Activated CD8-positive, alpha-beta T cell treated with anti-CD3 and anti-CD28 coated beads, Interleukin-2, amount 10 ng/mL, durations not matched to agents 7 days and 5 days (primary cell): ENCODE results near the gene FAM234A. TPM values are rescaled to one million over a fixed set of nuclear protein-coding genes. Genes with fewer than 3 reads are reported as not detected.

Source experiments
- ATAC-seq: fragments of 150-1000 bp; cut with Tn5 transposase; one replicate; pipeline ENCODE4 v1.10.0; 2021; ENCODE audit warnings: moderate library complexity
- CTCF ChIA-PET: fragments of 350-600 bp; sonication (Branson Sonifier 250); formaldehyde crosslinking; loops from one replicate; lab custom pipeline; 2021; ENCODE audit warnings: antibody characterized with exemption; lab: Charles Lee
- POLR2A ChIA-PET: fragments of 350-600 bp; sonication (Branson Sonifier 250); formaldehyde crosslinking; loops from one replicate; lab custom pipeline; 2021; ENCODE audit warnings: antibody characterized with exemption; lab: Charles Lee
- DNase-seq: peaks from one replicate; pipeline ENCODE4 v3.0.0-alpha.2; 2020
- H3K27ac Mint-ChIP-seq: one replicate; pipeline ENCODE4 v1.8.0; 2021; ENCODE audit warnings: mild to moderate bottlenecking, mixed read lengths
- H3K27me3 Mint-ChIP-seq: one replicate; pipeline ENCODE4 v1.8.0; 2021; ENCODE audit warnings: low read depth, mixed read lengths
- H3K36me3 Mint-ChIP-seq: one replicate; pipeline ENCODE4 v1.8.0; 2021; ENCODE audit warnings: low read depth, mixed read lengths
- H3K4me1 Mint-ChIP-seq: one replicate; pipeline ENCODE4 v1.8.0; 2021; ENCODE audit warnings: low read depth, mixed read lengths
- H3K4me3 Mint-ChIP-seq: one replicate; pipeline ENCODE4 v1.8.0; 2021; ENCODE audit warnings: mild to moderate bottlenecking, mixed read lengths
- H3K9me3 Mint-ChIP-seq: one replicate; pipeline ENCODE4 v1.8.0; 2022; ENCODE audit warnings: mixed read lengths; ENCODE audit not compliant: insufficient read depth
- total RNA-seq, 2 experiments: library from RNA; stranded (reverse); gene quantifications; one replicate each; pipeline ENCODE4 v1.2.3, GENCODE V29; 2021

The FAM234A gene
- total RNA-seq, 2 experiments from 2014 or later: 10.9 to 11.8 TPM

DNA sequence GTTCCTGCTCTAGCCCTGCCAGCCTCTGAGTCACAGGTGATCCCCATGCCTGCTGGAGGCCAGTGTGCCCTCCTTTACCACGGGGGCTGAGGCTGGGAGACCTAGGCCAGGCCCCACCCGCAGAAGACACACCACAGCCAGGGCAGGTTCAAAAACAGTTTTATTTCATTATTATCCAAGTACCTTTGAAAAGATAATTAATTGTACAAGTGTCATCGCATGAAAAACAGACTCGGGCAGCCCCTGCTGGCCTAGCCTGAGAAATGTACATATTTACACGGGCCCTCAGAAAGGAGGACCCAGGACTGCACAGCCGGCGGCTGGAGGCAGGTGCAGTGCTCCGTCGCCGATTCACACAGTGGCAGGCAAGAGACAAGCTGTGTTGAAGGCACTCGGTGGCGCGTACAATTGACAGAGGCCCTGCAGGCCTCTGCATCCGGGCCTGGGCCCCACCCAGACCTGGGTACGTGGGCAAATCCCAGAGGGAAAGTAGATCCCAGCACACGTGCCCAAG lies 52.7 kb downstream of the FAM234A start:
- Mint-ChIP-seq H3K36me3 (peaks cover 13% of the 10 kb centered on the region), H3K27me3 (no peaks in the 10 kb centered on the region), H3K4me3 (no peak overlapping the region), H3K27ac (no peak overlapping the region), H3K9me3 (no peaks in the 10 kb centered on the region), H3K4me1 (no peaks in the 10 kb centered on the region)
- ChIA-PET CTCF (no interaction called here), POLR2A (no interaction called here)
- ATAC-seq (no peak), DNase-seq (no peak)

- H3K4me3 Mint-ChIP-seq: no peak overlapping the region
- H3K9me3 Mint-ChIP-seq: no peaks in the 10 kb centered on the region
- ATAC-seq (no peak), DNase-seq (no peak)
- H3K27me3 Mint-ChIP-seq: no peaks in the 10 kb centered on the region
- ChIA-PET POLR2A (no interaction called here), CTCF (no interaction called here)
- H3K27ac Mint-ChIP-seq: no peak overlapping the region
- H3K36me3 Mint-ChIP-seq: peaks cover 17% of the 10 kb centered on the region
- H3K4me1 Mint-ChIP-seq: no peaks in the 10 kb centered on the region
Observed at GRCh38 chr16:287981-288920, 53.6 kb downstream of the FAM234A start.

- H3K27ac Mint-ChIP-seq: no peak overlapping the region
- H3K36me3 Mint-ChIP-seq: peaks cover 17% of the 10 kb centered on the region
- no peak overlapping the region for H3K4me3 Mint-ChIP-seq
- no peaks in the 10 kb centered on the region for H3K9me3 Mint-ChIP-seq
- H3K27me3 Mint-ChIP-seq: no peaks in the 10 kb centered on the region
- no peak for DNase-seq
- CTCF ChIA-PET: no interaction called here
- POLR2A ChIA-PET: no interaction called here
- H3K4me1 Mint-ChIP-seq: no peaks in the 10 kb centered on the region
- ATAC-seq: no peak
Observed at GRCh38 chr16:289395-289997, 54.9 kb downstream of the FAM234A start.

DNA sequence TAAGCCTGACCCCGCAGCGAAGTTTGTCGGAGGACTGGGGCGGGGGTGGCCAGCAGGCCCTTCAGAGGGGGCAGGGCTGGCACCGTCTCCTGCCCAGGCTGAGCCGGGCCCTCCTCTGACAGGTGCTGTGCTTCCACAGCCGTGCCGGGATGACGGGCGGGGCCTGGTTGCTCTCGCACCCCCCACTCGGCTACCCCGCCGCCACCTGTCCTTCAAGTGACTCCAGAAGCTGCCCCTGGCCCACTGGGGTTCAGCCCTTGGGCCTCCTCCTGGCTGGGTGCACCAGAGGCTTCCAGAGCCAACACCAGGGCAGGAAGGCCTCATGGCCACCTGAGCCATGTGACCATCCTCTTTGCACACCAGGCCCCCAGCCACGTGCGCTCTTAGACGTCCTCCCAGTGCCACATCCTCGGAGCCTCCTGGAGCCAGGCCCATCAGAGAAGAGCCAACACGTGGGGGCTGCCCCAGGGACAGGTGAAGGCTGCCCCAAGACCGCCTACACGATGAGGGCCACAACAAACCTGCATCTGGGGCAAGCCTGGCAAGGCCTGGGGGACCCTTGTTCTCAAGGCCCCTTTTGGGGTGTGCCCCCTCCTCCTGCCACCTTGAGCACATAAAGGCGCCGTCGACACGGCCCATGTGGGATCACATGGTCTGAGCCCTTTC lies 55.5 kb downstream of the FAM234A start:
- CTCF ChIA-PET: no interaction called here
- no peak for DNase-seq
- H3K27me3 Mint-ChIP-seq: no peaks in the 10 kb centered on the region
- H3K4me1 Mint-ChIP-seq: no peaks in the 10 kb centered on the region
- no peak overlapping the region for H3K4me3 Mint-ChIP-seq
- ATAC-seq: no peak
- H3K27ac Mint-ChIP-seq: no peak overlapping the region
- H3K36me3 Mint-ChIP-seq: peaks cover 17% of the 10 kb centered on the region
- POLR2A ChIA-PET: no interaction called here
- no peaks in the 10 kb centered on the region for H3K9me3 Mint-ChIP-seq

DNA sequence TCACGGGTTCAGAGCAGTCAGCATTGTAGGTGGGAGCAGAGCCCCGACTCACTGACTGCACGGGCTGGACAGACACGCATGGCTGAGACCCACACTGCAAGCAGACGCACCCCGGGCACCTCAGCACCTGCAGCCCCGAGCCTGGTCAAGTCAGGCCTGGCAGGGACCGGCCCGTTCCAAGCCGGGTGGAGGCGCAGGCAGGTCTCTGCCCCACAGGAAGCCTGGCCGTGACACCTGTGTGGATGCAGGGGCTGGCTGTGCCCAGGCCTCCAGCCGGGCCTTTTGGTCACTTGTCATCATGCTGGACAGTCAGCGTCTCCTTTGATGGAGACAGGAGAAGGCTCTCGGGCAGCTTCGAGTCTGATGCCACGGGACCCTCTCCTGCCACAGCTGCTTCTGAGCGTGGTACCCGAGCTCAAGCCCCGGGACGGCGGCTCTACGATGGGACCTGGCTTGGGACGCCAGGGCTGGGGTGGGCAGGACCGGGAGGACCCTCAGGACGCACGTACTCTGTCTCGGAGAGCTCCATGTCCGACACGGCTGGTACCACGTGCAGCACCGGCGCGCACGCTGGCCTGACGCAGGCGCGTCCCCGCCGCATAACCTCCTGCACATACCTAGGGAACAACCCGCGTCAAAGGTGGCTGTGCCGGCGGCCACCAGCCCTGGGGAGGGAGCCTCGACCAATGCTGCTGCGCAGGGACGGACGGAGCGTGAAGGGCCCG lies 56.2 kb downstream of the FAM234A start:
- H3K36me3 Mint-ChIP-seq: peaks cover 17% of the 10 kb centered on the region
- ChIA-PET POLR2A (no interaction called here), CTCF (no interaction called here)
- H3K9me3 Mint-ChIP-seq: no peaks in the 10 kb centered on the region
- DNase-seq: no peak
- ATAC-seq: no peak
- no peak overlapping the region for H3K4me3 Mint-ChIP-seq
- H3K4me1 Mint-ChIP-seq: no peaks in the 10 kb centered on the region
- no peaks in the 10 kb centered on the region for H3K27me3 Mint-ChIP-seq
- no peak overlapping the region for H3K27ac Mint-ChIP-seq

DNA sequence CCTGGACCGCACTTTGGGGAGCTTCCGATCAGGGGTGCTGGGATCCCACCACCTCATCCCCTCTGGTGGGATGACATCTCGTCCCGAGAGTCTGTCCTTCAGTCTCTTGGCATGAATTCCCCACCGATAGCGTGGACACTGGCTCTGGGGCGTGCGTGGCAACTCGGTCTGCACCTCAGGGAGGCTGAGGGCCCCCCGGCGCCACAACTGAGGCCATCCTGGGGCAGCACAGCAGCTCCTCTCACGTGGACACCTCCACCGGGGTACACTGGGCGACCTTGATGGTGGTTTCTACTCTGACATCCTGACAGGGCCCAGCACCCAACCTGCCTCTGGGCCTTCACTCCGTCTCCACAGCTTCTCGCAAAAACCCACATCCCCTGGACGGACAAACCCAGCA lies 56.9 kb downstream of the FAM234A start:
- Mint-ChIP-seq H3K27me3 (no peaks in the 10 kb centered on the region), H3K9me3 (no peaks in the 10 kb centered on the region), H3K4me3 (no peak overlapping the region), H3K27ac (no peak overlapping the region), H3K4me1 (no peaks in the 10 kb centered on the region), H3K36me3 (peaks cover 14% of the 10 kb centered on the region)
- ChIA-PET POLR2A (no interaction called here), CTCF (no interaction called here)
- DNase-seq (no peak), ATAC-seq (no peak)

- H3K9me3 Mint-ChIP-seq: no peaks in the 10 kb centered on the region
- H3K4me1 Mint-ChIP-seq: no peaks in the 10 kb centered on the region
- H3K27me3 Mint-ChIP-seq: no peaks in the 10 kb centered on the region
- H3K36me3 Mint-ChIP-seq: peaks cover 13% of the 10 kb centered on the region
- H3K4me3 Mint-ChIP-seq: no peak overlapping the region
- ChIA-PET POLR2A (no interaction called here), CTCF (no interaction called here)
- DNase-seq: no peak
- no peak overlapping the region for H3K27ac Mint-ChIP-seq
- ATAC-seq: no peak
Observed at GRCh38 chr16:293043-293775, 58.6 kb downstream of the FAM234A start.

GRCh38 chr16:296276-296675 lies 61.7 kb downstream of the FAM234A start:
- H3K4me3 Mint-ChIP-seq: no peak overlapping the region
- ChIA-PET POLR2A (no interaction called here), CTCF (no interaction called here)
- H3K9me3 Mint-ChIP-seq: no peaks in the 10 kb centered on the region
- no peaks in the 10 kb centered on the region for H3K27me3 Mint-ChIP-seq
- H3K4me1 Mint-ChIP-seq: no peaks in the 10 kb centered on the region
- H3K27ac Mint-ChIP-seq: no peak overlapping the region
- DNase-seq (no peak), ATAC-seq (no peak)
- peaks cover 8% of the 10 kb centered on the region for H3K36me3 Mint-ChIP-seq

GRCh38 chr16:296806-297510 lies 62.3 kb downstream of the FAM234A start:
- DNase-seq: no peak
- Mint-ChIP-seq H3K9me3 (no peaks in the 10 kb centered on the region), H3K27ac (no peak overlapping the region), H3K4me3 (no peak overlapping the region), H3K27me3 (no peaks in the 10 kb centered on the region), H3K36me3 (peaks cover 6% of the 10 kb centered on the region), H3K4me1 (no peaks in the 10 kb centered on the region)
- ChIA-PET CTCF (no interaction called here), POLR2A (no interaction called here)
- no peak for ATAC-seq

DNA sequence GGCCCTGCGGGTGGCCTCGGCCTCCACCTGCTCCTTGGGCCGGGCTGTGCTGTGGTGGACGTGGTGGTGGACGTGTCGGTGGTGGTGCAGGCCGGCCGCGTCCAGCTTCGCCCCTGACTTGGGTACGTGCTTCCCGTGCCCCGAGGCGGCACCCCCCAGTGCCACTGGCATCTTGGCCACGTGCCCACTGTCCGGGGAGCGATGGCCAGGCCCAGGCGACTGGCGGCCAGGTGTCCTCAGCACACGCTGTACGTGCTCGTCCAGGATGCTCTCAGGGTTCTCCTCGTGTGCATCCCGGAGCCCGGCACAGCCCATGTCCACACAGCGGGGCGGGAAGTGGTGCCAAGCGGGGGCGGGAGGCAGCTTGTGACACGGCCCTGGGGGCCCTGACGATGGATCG lies 63.2 kb downstream of the FAM234A start:
- no peaks in the 10 kb centered on the region for H3K9me3 Mint-ChIP-seq
- CTCF ChIA-PET: no interaction called here
- H3K4me3 Mint-ChIP-seq: no peak overlapping the region
- POLR2A ChIA-PET: no interaction called here
- no peaks in the 10 kb centered on the region for H3K4me1 Mint-ChIP-seq
- H3K27me3 Mint-ChIP-seq: no peaks in the 10 kb centered on the region
- ATAC-seq (no peak), DNase-seq (no peak)
- peaks cover 2% of the 10 kb centered on the region for H3K36me3 Mint-ChIP-seq
- H3K27ac Mint-ChIP-seq: no peak overlapping the region

DNA sequence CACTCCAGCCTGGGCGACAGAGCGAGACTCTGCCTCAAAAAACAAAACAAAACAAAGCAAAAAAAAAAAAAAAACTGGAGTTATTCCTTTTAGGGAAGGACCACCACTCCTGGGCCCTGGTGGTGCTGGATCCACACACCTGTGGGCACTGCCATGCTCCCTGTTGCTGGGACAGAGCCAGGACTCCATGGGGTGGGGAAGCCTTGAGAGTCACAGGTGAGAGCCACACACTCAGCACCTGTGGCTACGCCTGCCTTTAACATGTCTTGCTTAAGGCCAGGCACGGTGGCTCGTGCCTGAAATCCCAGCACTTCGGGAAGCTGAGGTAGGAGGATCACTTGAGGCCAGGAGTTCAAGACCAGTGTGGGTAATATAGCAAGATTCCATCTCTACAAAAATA lies 66.6 kb downstream of the FAM234A start:
- Mint-ChIP-seq H3K27ac (no peak overlapping the region), H3K4me1 (no peaks in the 10 kb centered on the region), H3K9me3 (no peaks in the 10 kb centered on the region), H3K27me3 (no peaks in the 10 kb centered on the region), H3K36me3 (peaks cover 6% of the 10 kb centered on the region), H3K4me3 (no peak overlapping the region)
- ChIA-PET CTCF (no interaction called here), POLR2A (no interaction called here)
- no peak for ATAC-seq
- no peak for DNase-seq
